Fibroblast of mammary gland (primary cell): ENCODE data around the gene SMIM26.
"Not testable (repeated sequence)": the region's sequence is repeated elsewhere in the genome, so short reads cannot be mapped to it uniquely, and the experiment has no call there.

Experiments
- DNase-seq: peaks from one replicate; pipeline ENCODE4 v3.0.0-alpha.2; 2010; ENCODE audit warnings: low read depth
- H3K4me3 ChIP-seq: 2 replicates; pipeline ENCODE4 v1.5.1; 2011; ENCODE audit warnings: low read depth, mild to moderate bottlenecking, low read length, moderate library complexity; ENCODE audit not compliant: control insufficient read depth
- CTCF ChIP-seq: conservative IDR thresholded peaks from 2 replicates; pipeline ENCODE4 v1.5.1; 2011; ENCODE audit warnings: low read depth, low read length, inconsistent platforms; ENCODE audit not compliant: control insufficient read depth, insufficient read depth

The SMIM26 gene

GRCh38 chr20:18566892-18567738, at the start of gene SMIM26:
SMIM26 (plus strand) TSS chr20:18567432; CDS start chr20:18567479, 47 bp downstream.
- peak; percentile 86 for DNase-seq
- TF ChIP-seq CTCF = no peak
- peak within 1 kb of the TSS; percentile 91 for H3K4me3 ChIP-seq

DNA sequence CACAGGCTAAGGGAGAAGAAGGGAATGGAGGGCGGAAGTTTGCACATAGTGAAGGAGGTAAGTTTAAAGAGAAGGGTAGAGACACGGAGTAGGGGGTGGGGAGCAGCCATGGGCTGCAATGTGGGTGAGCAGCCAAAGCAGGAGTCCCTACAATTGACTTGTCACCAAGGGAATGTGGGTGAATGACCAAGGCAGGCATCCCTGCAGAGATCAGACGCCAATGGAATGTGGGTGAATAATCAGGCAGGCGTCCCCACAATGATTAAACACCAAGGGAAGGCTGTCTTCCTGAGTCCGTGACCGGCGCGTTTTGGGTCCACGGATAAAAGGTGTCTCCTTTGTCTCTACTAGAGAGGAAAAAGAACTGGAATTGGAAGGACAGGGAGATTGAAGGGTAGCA, 45.2 kb upstream of the SMIM26 start:
- H3K4me3 ChIP-seq, DNase-seq: not testable (repeated sequence)

DNA sequence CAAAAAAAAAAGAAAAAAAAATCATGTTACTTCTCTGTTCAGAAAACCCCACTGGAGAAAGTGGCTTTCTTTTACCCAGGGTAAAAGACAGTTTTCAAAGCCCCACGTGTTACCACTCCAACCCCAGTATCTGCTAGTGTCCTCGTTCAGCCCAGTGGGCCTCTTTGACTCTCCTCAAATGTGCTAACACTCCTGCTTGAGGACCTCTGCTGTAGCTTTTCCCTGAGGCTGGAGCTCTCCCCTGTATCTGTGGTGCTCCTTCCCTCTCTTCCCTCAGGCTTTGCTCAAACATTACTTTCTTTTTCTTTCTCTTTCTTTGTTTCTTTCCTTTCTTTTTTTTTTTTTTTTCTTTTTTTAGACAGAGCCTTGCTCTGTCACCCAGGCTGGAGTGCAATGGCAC, 44.2 kb upstream of the SMIM26 start:
- no peak for TF ChIP-seq CTCF
- no peak for DNase-seq
- H3K4me3 ChIP-seq = no peak overlapping the region

DNA sequence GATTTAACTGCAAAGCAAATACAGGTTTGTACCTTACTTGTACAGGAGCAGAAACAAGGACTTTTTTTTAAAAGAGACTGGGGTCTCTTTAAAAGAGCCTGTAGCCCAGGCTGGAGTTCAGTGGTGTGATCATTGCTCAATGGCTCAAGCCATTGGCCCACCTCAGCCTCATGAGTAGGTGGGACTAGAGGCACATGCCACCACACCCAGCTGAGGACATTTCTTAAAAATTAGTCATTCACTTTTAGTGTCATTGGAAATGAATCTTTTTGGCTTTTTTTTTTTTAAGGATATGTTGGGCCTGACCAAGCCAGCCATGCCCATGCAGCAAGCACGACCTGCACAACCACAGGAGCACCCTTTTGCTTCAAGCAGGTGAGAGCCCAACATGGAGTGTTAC, 42.6 kb upstream of the SMIM26 start:
- no peak for TF ChIP-seq CTCF
- H3K4me3 ChIP-seq = no peak overlapping the region
- DNase-seq = peak; percentile 92

GRCh38 chr20:18526761-18527160, 40.5 kb upstream of the SMIM26 start:
- DNase-seq = peak; percentile 62
- not testable (repeated sequence) for H3K4me3 ChIP-seq

DNA sequence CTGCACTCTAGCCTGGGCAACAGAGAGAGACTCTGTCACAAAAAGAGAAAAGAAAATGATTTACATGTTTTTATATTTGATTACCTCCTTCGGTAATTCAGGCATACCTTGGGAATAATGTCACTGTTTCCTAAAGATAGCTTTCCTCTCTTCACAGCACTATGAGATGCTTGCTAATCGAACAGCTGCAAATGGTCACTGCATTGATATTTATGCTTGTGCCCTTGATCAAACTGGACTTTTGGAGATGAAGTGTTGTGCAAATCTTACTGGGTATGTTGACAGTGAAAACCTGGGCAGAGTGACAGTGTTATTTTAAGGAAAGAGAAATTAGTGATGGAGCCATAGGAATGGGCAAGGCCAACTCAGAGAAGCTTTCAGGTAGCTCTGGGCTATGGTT, 39.9 kb upstream of the SMIM26 start:
- no peak for TF ChIP-seq CTCF
- DNase-seq = no peak
- no peak overlapping the region for H3K4me3 ChIP-seq

- no peak overlapping the region for H3K4me3 ChIP-seq
- DNase-seq = peak; percentile 94
Observed at GRCh38 chr20:18527836-18528235, 39.4 kb upstream of the SMIM26 start.

More at GRCh38 chr20:18527836-18528235, 39.4 kb upstream of the SMIM26 start:
- TF ChIP-seq CTCF = no peak
